ENCODE results near the gene RSKR.
"Not testable (repeated sequence)": the region's sequence is repeated elsewhere in the genome, so short reads cannot be mapped to it uniquely, and the experiment has no call there.

RSKR gene

GRCh38 chr17:28613931-28614381, at the start of gene RSKR:
Gene RSKR, minus strand, starts transcription at chr17:28614185. Its CDS starts 24 bp downstream, at chr17:28614161.
- H3K36me3 ChIP-seq (ENCODE audit: control insufficient read depth, low read depth, low read length) = peaks cover 75% of the 10 kb centered on the region
- no peaks in the 10 kb centered on the region for H3K4me1 ChIP-seq (ENCODE audit: control insufficient read depth, low read depth, low read length)
- H3K9ac ChIP-seq (ENCODE audit: low read length) = no peak within 1 kb of the TSS
- no peaks in the 10 kb centered on the region for H3K27me3 ChIP-seq (ENCODE audit: control insufficient read depth, insufficient read depth, low read length)
- H3K27ac ChIP-seq (ENCODE audit: low read length) = no peak within 1 kb of the TSS
- no peaks in the 10 kb centered on the region for H3K9me3 ChIP-seq (ENCODE audit: control insufficient read depth, low read depth, low read length)
- no peak within 1 kb of the TSS for H3K4me3 ChIP-seq (ENCODE audit: low read length)

GRCh38 chr17:28663723-28664122, 49.7 kb upstream of the RSKR start:
- H3K9ac ChIP-seq (ENCODE audit: low read length) = peak overlapping the region; percentile 92
- H3K4me3 ChIP-seq (ENCODE audit: low read length) = peak overlapping the region; percentile 97
- H3K36me3 ChIP-seq (ENCODE audit: control insufficient read depth, low read depth, low read length) = peaks cover 11% of the 10 kb centered on the region

GRCh38 chr17:28662527-28662829, 48.5 kb upstream of the RSKR start:
- Histone ChIP-seq H3K9me3 (ENCODE audit: control insufficient read depth, low read depth, low read length) (peaks cover 4% of the 10 kb centered on the region), H3K4me3 (ENCODE audit: low read length) (peak overlapping the region; percentile 97), H3K27me3 (ENCODE audit: control insufficient read depth, insufficient read depth, low read length) (no peaks in the 10 kb centered on the region), H3K36me3 (ENCODE audit: control insufficient read depth, low read depth, low read length) (peaks cover 4% of the 10 kb centered on the region), H3K4me1 (ENCODE audit: control insufficient read depth, low read depth, low read length) (peaks cover 9% of the 10 kb centered on the region), H3K9ac (ENCODE audit: low read length) (peak overlapping the region; percentile 92), H3K27ac (ENCODE audit: low read length) (peak overlapping the region; percentile 85)

More at GRCh38 chr17:28663723-28664122, 49.7 kb upstream of the RSKR start:
- peaks cover 4% of the 10 kb centered on the region for H3K9me3 ChIP-seq (ENCODE audit: control insufficient read depth, low read depth, low read length)
- H3K27ac ChIP-seq (ENCODE audit: low read length) = no peak overlapping the region
- no peaks in the 10 kb centered on the region for H3K27me3 ChIP-seq (ENCODE audit: control insufficient read depth, insufficient read depth, low read length)
- peaks cover 9% of the 10 kb centered on the region for H3K4me1 ChIP-seq (ENCODE audit: control insufficient read depth, low read depth, low read length)

- Histone ChIP-seq H3K9me3 (ENCODE audit: control insufficient read depth, low read depth, low read length) (peaks cover 4% of the 10 kb centered on the region), H3K9ac (ENCODE audit: low read length) (peak within 1 kb of the TSS; percentile 92), H3K27me3 (ENCODE audit: control insufficient read depth, insufficient read depth, low read length) (no peaks in the 10 kb centered on the region), H3K4me1 (ENCODE audit: control insufficient read depth, low read depth, low read length) (peaks cover 9% of the 10 kb centered on the region), H3K4me3 (ENCODE audit: low read length) (peak within 1 kb of the TSS; percentile 97), H3K36me3 (ENCODE audit: control insufficient read depth, low read depth, low read length) (peaks cover 4% of the 10 kb centered on the region), H3K27ac (ENCODE audit: low read length) (peak within 1 kb of the TSS; percentile 85)
Measured at GRCh38 chr17:28661635-28662526, 47.9 kb upstream of the RSKR start, which contains the start of the genes SDF2 and SUPT6H. Gene SDF2, minus strand, starts transcription at chr17:28661906. Its CDS starts 30 bp downstream, at chr17:28661876. Gene SUPT6H, plus strand, starts transcription at chr17:28662205. Its CDS starts 11,197 bp downstream, at chr17:28673402.

GRCh38 chr17:28659497-28659881, 45.5 kb upstream of the RSKR start:
- not testable (repeated sequence) for H3K27ac ChIP-seq (ENCODE audit: low read length); H3K4me3 ChIP-seq (ENCODE audit: low read length); H3K36me3 ChIP-seq (ENCODE audit: control insufficient read depth, low read depth, low read length); H3K4me1 ChIP-seq (ENCODE audit: control insufficient read depth, low read depth, low read length); H3K9ac ChIP-seq (ENCODE audit: low read length); H3K27me3 ChIP-seq (ENCODE audit: control insufficient read depth, insufficient read depth, low read length); H3K9me3 ChIP-seq (ENCODE audit: control insufficient read depth, low read depth, low read length)

- not testable (repeated sequence) for H3K9ac ChIP-seq (ENCODE audit: low read length); H3K27me3 ChIP-seq (ENCODE audit: control insufficient read depth, insufficient read depth, low read length); H3K4me1 ChIP-seq (ENCODE audit: control insufficient read depth, low read depth, low read length); H3K9me3 ChIP-seq (ENCODE audit: control insufficient read depth, low read depth, low read length); H3K4me3 ChIP-seq (ENCODE audit: low read length); H3K36me3 ChIP-seq (ENCODE audit: control insufficient read depth, low read depth, low read length); H3K27ac ChIP-seq (ENCODE audit: low read length)
Measured at GRCh38 chr17:28658766-28659496, 44.9 kb upstream of the RSKR start.

- H3K27ac ChIP-seq (ENCODE audit: low read length); H3K27me3 ChIP-seq (ENCODE audit: control insufficient read depth, insufficient read depth, low read length); H3K9ac ChIP-seq (ENCODE audit: low read length); H3K9me3 ChIP-seq (ENCODE audit: control insufficient read depth, low read depth, low read length); H3K36me3 ChIP-seq (ENCODE audit: control insufficient read depth, low read depth, low read length); H3K4me1 ChIP-seq (ENCODE audit: control insufficient read depth, low read depth, low read length); H3K4me3 ChIP-seq (ENCODE audit: low read length): not testable (repeated sequence)
Measured at GRCh38 chr17:28658342-28658741, 44.4 kb upstream of the RSKR start.

- peaks cover 5% of the 10 kb centered on the region for H3K36me3 ChIP-seq (ENCODE audit: control insufficient read depth, low read depth, low read length)
Measured at GRCh38 chr17:28657756-28658155, 43.8 kb upstream of the RSKR start.

GRCh38 chr17:28655160-28655559, 41.2 kb upstream of the RSKR start:
- Histone ChIP-seq H3K27me3 (ENCODE audit: control insufficient read depth, insufficient read depth, low read length) (no peaks in the 10 kb centered on the region), H3K27ac (ENCODE audit: low read length) (no peak overlapping the region), H3K36me3 (ENCODE audit: control insufficient read depth, low read depth, low read length) (peaks cover 17% of the 10 kb centered on the region), H3K9ac (ENCODE audit: low read length) (no peak overlapping the region), H3K4me1 (ENCODE audit: control insufficient read depth, low read depth, low read length) (no peaks in the 10 kb centered on the region), H3K4me3 (ENCODE audit: low read length) (no peak overlapping the region), H3K9me3 (ENCODE audit: control insufficient read depth, low read depth, low read length) (no peaks in the 10 kb centered on the region)

More at GRCh38 chr17:28657756-28658155, 43.8 kb upstream of the RSKR start:
- Histone ChIP-seq H3K9me3 (ENCODE audit: control insufficient read depth, low read depth, low read length) (peaks cover 4% of the 10 kb centered on the region), H3K27me3 (ENCODE audit: control insufficient read depth, insufficient read depth, low read length) (no peaks in the 10 kb centered on the region), H3K4me1 (ENCODE audit: control insufficient read depth, low read depth, low read length) (peaks cover 5% of the 10 kb centered on the region), H3K4me3 (ENCODE audit: low read length) (no peak overlapping the region), H3K9ac (ENCODE audit: low read length) (no peak overlapping the region), H3K27ac (ENCODE audit: low read length) (no peak overlapping the region)

GRCh38 chr17:28648698-28649097, 34.7 kb upstream of the RSKR start:
- H3K9me3 ChIP-seq (ENCODE audit: control insufficient read depth, low read depth, low read length) = no peaks in the 10 kb centered on the region
- no peaks in the 10 kb centered on the region for H3K27me3 ChIP-seq (ENCODE audit: control insufficient read depth, insufficient read depth, low read length)
- H3K9ac ChIP-seq (ENCODE audit: low read length) = no peak overlapping the region
- H3K27ac ChIP-seq (ENCODE audit: low read length) = no peak overlapping the region
- peaks cover 4% of the 10 kb centered on the region for H3K4me1 ChIP-seq (ENCODE audit: control insufficient read depth, low read depth, low read length)
- peaks cover 22% of the 10 kb centered on the region for H3K36me3 ChIP-seq (ENCODE audit: control insufficient read depth, low read depth, low read length)
- H3K4me3 ChIP-seq (ENCODE audit: low read length) = no peak overlapping the region

GRCh38 chr17:28646039-28646754, 32.2 kb upstream of the RSKR start:
- no peak overlapping the region for H3K9ac ChIP-seq (ENCODE audit: low read length)
- peaks cover 4% of the 10 kb centered on the region for H3K4me1 ChIP-seq (ENCODE audit: control insufficient read depth, low read depth, low read length)
- no peak overlapping the region for H3K27ac ChIP-seq (ENCODE audit: low read length)
- H3K4me3 ChIP-seq (ENCODE audit: low read length) = no peak overlapping the region
- H3K36me3 ChIP-seq (ENCODE audit: control insufficient read depth, low read depth, low read length) = peaks cover 26% of the 10 kb centered on the region
- H3K9me3 ChIP-seq (ENCODE audit: control insufficient read depth, low read depth, low read length) = no peaks in the 10 kb centered on the region
- H3K27me3 ChIP-seq (ENCODE audit: control insufficient read depth, insufficient read depth, low read length) = no peaks in the 10 kb centered on the region
